Naive thymus-derived CD8-positive, alpha-beta T cell (primary cell): ENCODE measurements around the gene KRTAP3-1. TPM values are rescaled to one million over a fixed set of nuclear protein-coding genes. Genes with fewer than 3 reads are reported as not detected.
"Not testable (repeated sequence)": the region's sequence is repeated elsewhere in the genome, so short reads cannot be mapped to it uniquely, and the experiment has no call there.

ENCODE experiments used
- ATAC-seq, 2 donors: fragments of 150-1000 bp; cut with Tn5 transposase in 1 of 2; sonication (Bioruptor Pico), chemical (Tn5 transposase) in 1 of 2; 1 replicate in 1 of 2; 2 replicates in 1 of 2; pipeline ENCODE4 v1.10.0; 2021; ENCODE audit warnings: mild to moderate bottlenecking in 2 of 2, moderate library complexity in 2 of 2
- POLR2A ChIA-PET: fragments of 350-600 bp; sonication (Branson Sonifier 250); formaldehyde crosslinking; loops from one replicate; lab custom pipeline; 2021; ENCODE audit warnings: antibody characterized with exemption; lab: Charles Lee
- DNase-seq, 10 donors: peaks; one replicate each; pipeline versions ENCODE4 v3.0.0 to v3.0.0-alpha.2; 2020 to 2022
- H3K27ac Mint-ChIP-seq, 10 donors: one replicate each; pipeline ENCODE4 v1.8.0; 2020 to 2022; ENCODE audit warnings: mild to moderate bottlenecking in 10 of 10, mixed read lengths in 10 of 10, moderate library complexity in 4 of 10, inconsistent platforms in 1 of 10
- H3K27me3 Mint-ChIP-seq, 5 donors: one replicate each; pipeline ENCODE4 v1.8.0; 2021 to 2022; ENCODE audit warnings: mixed read lengths in 5 of 5
- H3K36me3 Mint-ChIP-seq, 3 donors: one replicate each; pipeline ENCODE4 v1.8.0; 2020 to 2022; ENCODE audit warnings: mixed read lengths in 3 of 3, mild to moderate bottlenecking in 2 of 3, inconsistent platforms in 1 of 3
- H3K4me1 Mint-ChIP-seq, 4 donors: one replicate each; pipeline ENCODE4 v1.8.0; 2021 to 2022; ENCODE audit warnings: mixed read lengths in 4 of 4
- H3K4me3 Mint-ChIP-seq, 10 donors: one replicate each; pipeline ENCODE4 v1.8.0; 2020 to 2022; ENCODE audit warnings: mild to moderate bottlenecking in 10 of 10, mixed read lengths in 10 of 10, moderate library complexity in 6 of 10, inconsistent platforms in 1 of 10
- H3K9me3 Mint-ChIP-seq, 9 donors: one replicate each; pipeline ENCODE4 v1.8.0; 2020 to 2022; ENCODE audit warnings: mixed read lengths in 9 of 9, mild to moderate bottlenecking in 3 of 9, inconsistent platforms in 1 of 9, moderate library complexity in 1 of 9
- polyA plus RNA-seq, 3 donors: library from polyadenylated mRNA; unstranded; fragments of 300-500 nt; fragmentation: Illumina TruSeq; gene quantifications; one replicate each; pipeline ENCODE4 v1.2.3, GENCODE V29; 2021
- total RNA-seq, 8 experiments: library from RNA in 2 of 8; stranded (reverse) in 2 of 8; gene quantifications; one replicate each; pipeline ENCODE4 v1.2.3 and lab custom pipeline; 2021 to 2026

The KRTAP3-1 gene
- total and polyA plus RNA-seq, 5 experiments from 2014 or later: not detected

GRCh38 chr17:41012326-41013120, 3.6 kb upstream of the KRTAP3-1 start:
- Mint-ChIP-seq H3K27ac (no peak overlapping the region), H3K4me1 (no peaks in the 10 kb centered on the region), H3K27me3 (peaks cover 0 to 10% (median 2%) of the 10 kb centered on the region in 5 donors), H3K36me3 (no peaks in the 10 kb centered on the region), H3K9me3 (no peaks in the 10 kb centered on the region), H3K4me3 (no peak overlapping the region)
- POLR2A ChIA-PET: no interaction called here
- ATAC-seq (no peak), DNase-seq (no peak)

DNA sequence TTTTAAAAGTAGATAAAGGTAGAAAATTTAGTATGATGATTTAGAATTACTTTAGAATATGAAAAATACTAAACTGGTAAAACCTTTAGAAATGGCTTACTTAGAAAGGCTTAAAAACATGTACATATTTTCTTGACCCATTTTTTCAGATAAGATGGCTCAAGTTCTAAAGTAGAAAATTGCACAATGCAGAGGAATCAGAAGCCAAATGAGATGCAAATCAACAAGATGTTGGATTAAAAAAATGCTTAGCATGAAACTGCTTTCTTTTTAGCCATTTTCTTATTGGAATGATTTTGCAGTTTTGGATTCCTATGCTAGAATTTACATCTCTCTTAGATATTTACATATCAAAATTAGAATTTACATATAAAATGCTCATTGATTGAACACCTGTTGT, 1.5 kb upstream of the KRTAP3-1 start:
- Mint-ChIP-seq H3K4me1 (no peaks in the 10 kb centered on the region), H3K9me3 (no peaks in the 10 kb centered on the region), H3K36me3 (no peaks in the 10 kb centered on the region), H3K27ac (no peak overlapping the region), H3K4me3 (no peak overlapping the region), H3K27me3 (peaks cover 0 to under 1% (median 0%) of the 10 kb centered on the region in 5 donors)
- POLR2A ChIA-PET: no interaction called here
- no peak for DNase-seq
- ATAC-seq: no peak

DNA sequence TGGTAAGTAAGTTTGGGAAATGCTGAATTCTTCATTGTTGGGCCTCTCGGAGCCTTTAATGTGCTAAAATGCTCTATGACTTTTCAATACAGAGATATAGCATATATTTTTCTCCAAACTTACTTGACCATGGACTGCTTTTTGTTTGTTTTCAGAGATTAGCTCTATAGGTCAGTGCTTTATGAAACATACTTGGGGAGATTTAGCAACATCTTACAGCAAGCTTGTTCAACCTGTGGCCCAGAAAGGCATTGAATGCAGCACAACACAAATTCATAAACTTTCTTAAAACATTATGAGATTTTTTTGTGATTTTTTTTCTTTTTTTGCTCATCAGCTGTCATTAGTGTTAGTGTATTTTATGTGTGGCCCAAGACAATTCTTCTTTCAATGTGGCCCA, 1.0 kb upstream of the KRTAP3-1 start:
- H3K27me3 Mint-ChIP-seq: no peaks in the 10 kb centered on the region
- H3K4me1 Mint-ChIP-seq: no peaks in the 10 kb centered on the region
- H3K27ac Mint-ChIP-seq: no peak overlapping the region
- DNase-seq: no peak
- H3K9me3 Mint-ChIP-seq: no peaks in the 10 kb centered on the region
- POLR2A ChIA-PET: interaction anchor here (0.6 kb wide), 1 partner anchor 472 kb away, joined by 4 read pairs; no protein-coding TSS in a partner anchor
- H3K4me3 Mint-ChIP-seq: no peak overlapping the region
- ATAC-seq: no peak
- H3K36me3 Mint-ChIP-seq: no peaks in the 10 kb centered on the region

DNA sequence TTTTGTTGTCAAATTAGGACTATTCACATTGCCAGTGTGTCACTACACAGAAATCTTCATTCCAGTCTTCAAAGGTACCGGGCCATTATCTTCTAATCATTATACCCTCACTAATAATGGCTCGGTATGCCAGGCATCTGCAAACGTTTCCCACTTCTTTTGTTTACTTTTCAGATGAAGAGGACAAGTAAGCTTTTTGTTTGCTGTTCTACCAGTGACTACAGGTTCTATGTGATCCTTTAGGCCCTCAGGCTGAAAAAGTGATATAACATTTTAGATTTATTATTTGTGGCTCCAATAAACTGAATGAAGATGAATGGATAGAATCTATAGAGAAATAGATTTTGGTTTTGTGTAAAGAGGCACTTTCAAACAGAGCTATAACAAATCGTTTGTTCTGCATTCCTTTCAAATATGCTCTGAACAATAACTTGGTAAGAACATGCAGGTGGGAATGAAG, 403 bp upstream of the KRTAP3-1 start:
- DNase-seq (no peak), ATAC-seq (no peak)
- Mint-ChIP-seq H3K27me3 (no peaks in the 10 kb centered on the region), H3K27ac (no peak overlapping the region), H3K9me3 (no peaks in the 10 kb centered on the region), H3K4me1 (no peaks in the 10 kb centered on the region), H3K36me3 (no peaks in the 10 kb centered on the region), H3K4me3 (no peak overlapping the region)
- POLR2A ChIA-PET: interaction anchor here (0.6 kb wide), 1 partner anchor 472 kb away, joined by 4 read pairs; no protein-coding TSS in a partner anchor

DNA sequence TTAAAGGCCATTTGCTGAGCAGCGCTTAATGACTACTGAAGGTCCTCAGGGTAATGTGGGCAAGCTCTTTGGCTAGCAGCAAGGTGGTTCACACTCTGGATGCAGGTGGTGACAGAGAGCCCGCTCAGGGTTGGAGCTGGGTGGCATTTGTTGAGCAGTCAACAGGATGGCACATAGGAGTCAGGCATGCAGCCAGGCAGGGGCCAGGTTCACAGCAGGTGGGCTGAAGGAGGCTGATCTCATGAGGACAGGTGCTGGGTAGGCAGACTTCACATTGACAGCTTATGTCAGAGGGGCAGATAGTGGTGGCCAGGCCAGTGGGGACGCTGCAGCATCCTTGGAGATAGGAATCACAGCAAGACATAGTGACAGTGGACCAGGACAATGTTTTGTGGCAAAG, 4.5 kb downstream of the KRTAP3-1 start:
- Mint-ChIP-seq H3K4me1 (no peaks in the 10 kb centered on the region), H3K27ac (no peak overlapping the region), H3K4me3 (no peak overlapping the region), H3K36me3 (no peaks in the 10 kb centered on the region), H3K9me3 (no peaks in the 10 kb centered on the region), H3K27me3 (peaks cover 2 to 19% (median 6%) of the 10 kb centered on the region in 5 donors)
- POLR2A ChIA-PET: no interaction called here
- ATAC-seq: no peak
- no peak for DNase-seq

DNA sequence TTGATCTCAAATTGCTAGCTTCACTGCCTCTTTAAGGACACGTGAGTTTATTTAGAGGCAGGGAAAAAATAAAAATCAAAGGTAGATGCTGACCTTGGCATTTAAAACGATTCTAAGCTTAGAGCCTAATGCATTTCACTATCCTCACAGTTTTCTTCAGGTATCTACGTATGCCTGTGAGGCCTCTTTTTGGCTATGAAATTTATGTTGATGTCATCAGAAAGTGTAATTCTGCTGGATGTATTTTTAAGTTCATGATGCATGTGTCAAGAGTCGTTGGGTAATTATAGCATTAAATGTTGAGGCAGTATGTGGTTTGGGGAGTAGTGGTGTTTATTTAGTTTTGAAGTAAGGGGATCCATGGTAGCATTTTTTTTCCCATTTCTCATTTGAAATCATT, 5.0 kb downstream of the KRTAP3-1 start:
- POLR2A ChIA-PET: no interaction called here
- Mint-ChIP-seq H3K27ac (no peak overlapping the region), H3K4me3 (no peak overlapping the region), H3K36me3 (no peaks in the 10 kb centered on the region), H3K27me3 (peaks cover 3 to 22% (median 8%) of the 10 kb centered on the region in 5 donors), H3K9me3 (no peaks in the 10 kb centered on the region), H3K4me1 (no peaks in the 10 kb centered on the region)
- ATAC-seq (no peak), DNase-seq (no peak)

DNA sequence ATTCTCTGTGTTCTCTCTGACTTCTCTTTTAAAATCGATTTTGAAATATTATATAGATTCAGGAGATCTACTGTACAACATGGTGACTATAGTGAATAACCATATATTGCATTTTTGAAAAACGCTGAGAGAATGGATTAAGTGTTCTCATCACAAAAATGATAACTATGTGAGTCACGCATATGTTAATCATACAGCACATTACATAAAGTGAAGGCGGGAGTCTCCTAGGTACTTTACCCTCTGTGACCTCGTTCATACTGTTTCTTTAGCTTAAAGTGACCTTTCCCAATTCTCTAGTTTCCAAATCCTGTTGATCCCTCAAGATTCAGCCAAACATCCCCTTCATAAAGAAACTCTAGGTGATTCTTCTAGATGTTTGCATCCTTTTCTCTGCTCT, 6.1 kb downstream of the KRTAP3-1 start:
- peaks cover 9 to 26% (median 14%) of the 10 kb centered on the region in 5 donors for H3K27me3 Mint-ChIP-seq
- POLR2A ChIA-PET: no interaction called here

GRCh38 chr17:41001795-41002194, 7.1 kb downstream of the KRTAP3-1 start:
- Mint-ChIP-seq H3K4me3 (no peak overlapping the region), H3K4me1 (no peaks in the 10 kb centered on the region), H3K27ac (no peak overlapping the region), H3K9me3 (no peaks in the 10 kb centered on the region), H3K27me3 (peaks cover 15 to 35% (median 24%) of the 10 kb centered on the region in 5 donors), H3K36me3 (no peaks in the 10 kb centered on the region)
- DNase-seq (no peak), ATAC-seq (no peak)
- POLR2A ChIA-PET: no interaction called here

More for the DNA sequence above, 6.1 kb downstream of the KRTAP3-1 start:
- Mint-ChIP-seq H3K36me3 (no peaks in the 10 kb centered on the region), H3K4me1 (no peaks in the 10 kb centered on the region), H3K4me3 (no peak overlapping the region), H3K27ac (no peak overlapping the region), H3K9me3 (no peaks in the 10 kb centered on the region)
- DNase-seq: no peak
- no peak for ATAC-seq

DNA sequence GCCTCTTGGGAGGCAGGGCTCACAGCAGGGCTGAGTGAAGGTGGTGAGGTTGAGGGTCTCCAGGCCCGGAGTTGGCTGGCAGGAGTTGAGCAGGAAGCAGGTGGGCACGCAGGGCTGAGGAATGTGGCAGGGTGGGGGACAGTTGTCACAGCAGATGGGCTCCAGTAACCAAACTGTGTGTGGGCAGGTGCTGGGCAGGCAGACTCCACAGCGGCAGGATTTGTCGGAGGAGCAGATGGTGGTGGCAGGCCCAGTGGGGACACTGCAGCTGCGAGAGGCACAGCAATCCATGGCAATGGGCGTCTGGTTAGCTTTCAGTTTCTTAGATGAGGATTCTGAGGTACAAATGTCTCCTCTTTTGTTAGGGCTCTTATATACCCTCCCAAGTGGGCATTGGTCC, 9.4 kb downstream of the KRTAP3-1 start, which contains the start of gene KRTAP3-2:
Gene KRTAP3-2 (minus strand): TSS at position 344 of the 400 bp plus-strand sequence. CDS start 53 bp downstream, at position 291.
- Mint-ChIP-seq H3K27ac (peak within 1 kb of the TSS in 1 of 10 donors; percentile 68), H3K27me3 (peaks cover 25 to 45% (median 35%) of the 10 kb centered on the region in 5 donors)
- ATAC-seq, DNase-seq, H3K4me3 Mint-ChIP-seq, H3K9me3 Mint-ChIP-seq, POLR2A ChIA-PET, H3K4me1 Mint-ChIP-seq, H3K36me3 Mint-ChIP-seq: not testable (repeated sequence)

DNA sequence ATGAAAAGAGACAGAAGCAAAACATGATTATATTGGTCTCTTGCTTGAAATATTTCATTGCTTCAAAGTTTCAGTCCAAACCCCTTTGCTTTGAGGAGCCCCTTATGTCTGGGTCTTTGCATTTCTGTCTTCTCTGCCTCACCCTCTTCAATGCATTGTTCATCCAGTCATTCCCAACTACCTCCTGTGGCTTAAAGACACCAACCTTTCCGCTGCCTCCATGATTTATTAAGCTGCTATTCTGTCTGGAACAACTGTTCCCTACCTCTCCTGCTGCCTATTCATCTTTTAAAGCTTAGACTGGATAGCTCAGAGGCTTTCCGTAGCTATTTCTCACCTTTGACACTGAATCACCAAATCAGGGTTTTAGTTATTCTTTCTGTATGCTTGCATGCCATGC, 11.6 kb downstream of the KRTAP3-1 start:
- ATAC-seq (no peak), DNase-seq (no peak)
- H3K4me3 Mint-ChIP-seq: no peak overlapping the region
- no peaks in the 10 kb centered on the region for H3K9me3 Mint-ChIP-seq
- POLR2A ChIA-PET: no interaction called here
- peaks cover 0 to 2% (median 0%) of the 10 kb centered on the region in 4 donors for H3K4me1 Mint-ChIP-seq
- H3K36me3 Mint-ChIP-seq: peaks cover 0 to 4% (median 2%) of the 10 kb centered on the region in 3 donors
- peaks cover 30 to 57% (median 50%) of the 10 kb centered on the region in 5 donors for H3K27me3 Mint-ChIP-seq
- no peak overlapping the region for H3K27ac Mint-ChIP-seq

DNA sequence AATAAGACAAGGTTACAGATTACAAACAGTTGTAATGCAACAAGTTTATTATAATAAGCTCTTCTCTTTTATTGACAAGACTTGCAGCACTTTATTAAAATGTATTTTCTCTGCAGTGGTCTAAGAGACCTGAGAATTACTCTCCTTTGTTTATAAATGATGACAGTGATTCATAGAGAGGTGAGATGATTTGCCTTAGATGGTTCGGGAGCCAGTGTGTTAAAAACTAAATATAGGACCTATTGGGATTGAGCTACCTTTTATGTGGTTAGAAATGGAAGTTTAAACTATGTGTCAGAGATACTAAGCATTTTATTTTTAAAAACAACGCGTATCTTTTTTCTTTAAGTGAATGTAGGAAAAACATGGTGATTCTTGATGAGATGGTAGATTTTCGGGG, 12.1 kb downstream of the KRTAP3-1 start:
- Mint-ChIP-seq H3K36me3 (peaks cover 0 to 7% (median 4%) of the 10 kb centered on the region in 3 donors), H3K4me1 (peaks cover 0 to 2% (median 0%) of the 10 kb centered on the region in 4 donors), H3K27ac (no peak overlapping the region), H3K27me3 (peaks cover 32 to 62% (median 51%) of the 10 kb centered on the region in 5 donors), H3K4me3 (no peak overlapping the region), H3K9me3 (no peaks in the 10 kb centered on the region)
- DNase-seq: no peak
- ATAC-seq: no peak
- POLR2A ChIA-PET: no interaction called here

DNA sequence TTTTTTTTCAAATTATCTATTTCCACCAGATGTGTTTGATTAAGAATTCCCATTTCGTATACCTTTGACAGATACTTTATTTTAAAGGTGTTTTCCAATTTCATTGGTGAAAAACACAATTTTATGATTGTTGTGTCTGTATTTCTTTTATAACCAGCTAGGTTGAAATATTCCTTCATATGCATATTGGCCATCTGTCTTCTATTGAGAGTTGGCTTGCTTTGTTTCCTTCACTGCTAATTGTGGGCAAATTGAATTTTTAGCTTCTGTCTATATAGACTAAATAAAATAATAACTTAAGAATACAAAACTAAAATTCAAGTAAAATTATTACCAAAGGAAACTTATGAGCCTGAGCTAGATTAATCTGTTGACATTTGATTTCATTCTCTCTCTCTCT, 13.8 kb downstream of the KRTAP3-1 start:
- Mint-ChIP-seq H3K27me3 (peaks cover 30 to 62% (median 48%) of the 10 kb centered on the region in 5 donors), H3K36me3 (peaks cover 0 to 7% (median 4%) of the 10 kb centered on the region in 3 donors), H3K4me3 (no peak overlapping the region), H3K9me3 (no peaks in the 10 kb centered on the region), H3K27ac (no peak overlapping the region), H3K4me1 (peaks cover 0 to 2% (median 0%) of the 10 kb centered on the region in 4 donors)
- no peak for DNase-seq
- POLR2A ChIA-PET: no interaction called here
- no peak for ATAC-seq

GRCh38 chr17:40993839-40994238, 15.1 kb downstream of the KRTAP3-1 start, which contains the start of gene KRTAP3-3:
TSS of gene KRTAP3-3 (minus strand) at chr17:40994164. CDS start at chr17:40994097, 67 bp downstream.
- DNase-seq: no peak
- H3K27me3 Mint-ChIP-seq: peaks cover 28 to 54% (median 40%) of the 10 kb centered on the region in 5 donors
- ATAC-seq: no peak
- H3K27ac Mint-ChIP-seq: no peak within 1 kb of the TSS
- POLR2A ChIA-PET: no interaction called here
- H3K36me3 Mint-ChIP-seq: peaks cover 0 to 7% (median 4%) of the 10 kb centered on the region in 3 donors
- H3K4me1 Mint-ChIP-seq: peaks cover 0 to 2% (median 0%) of the 10 kb centered on the region in 4 donors
- H3K9me3 Mint-ChIP-seq: no peaks in the 10 kb centered on the region
- no peak within 1 kb of the TSS for H3K4me3 Mint-ChIP-seq
